HG03064 (cell line): ENCODE data around the gene ATG9A.

ENCODE experiments used
- ATAC-seq: cut with Tn5 transposase; IDR thresholded peaks from one replicate; pipeline ENCODE4 v1.9.1; 2021; ENCODE audit warnings: low read depth; ENCODE audit not compliant: unreplicated experiment

Gene ATG9A

GRCh38 chr2:219223831-219224610, 5.4 kb downstream of the ATG9A start:
- no peak for ATAC-seq

GRCh38 chr2:219221957-219222518, 7.4 kb downstream of the ATG9A start:
- no peak for ATAC-seq

- no peak for ATAC-seq
Observed at GRCh38 chr2:219220652-219221402, 8.6 kb downstream of the ATG9A start.

- ATAC-seq = no peak
Observed at GRCh38 chr2:219219784-219220532, 9.5 kb downstream of the ATG9A start.

GRCh38 chr2:219218732-219219701, 10.4 kb downstream of the ATG9A start, which contains the start of gene ABCB6:
Gene ABCB6, minus strand, starts transcription at chr2:219218958. Its CDS starts 285 bp downstream, at chr2:219218673.
- peak; percentile 72 for ATAC-seq

GRCh38 chr2:219218217-219218731, 11.2 kb downstream of the ATG9A start:
- ATAC-seq = peak; percentile 17

- ATAC-seq = no peak
Observed at GRCh38 chr2:219216535-219216915, 12.9 kb downstream of the ATG9A start.

GRCh38 chr2:219215871-219216534, 13.4 kb downstream of the ATG9A start:
- no peak for ATAC-seq

- ATAC-seq = no peak
Observed at GRCh38 chr2:219214786-219215185, 14.7 kb downstream of the ATG9A start.

- no peak for ATAC-seq
Observed at GRCh38 chr2:219214141-219214540, 15.3 kb downstream of the ATG9A start.

- ATAC-seq = no peak
Observed at GRCh38 chr2:219213486-219214071, 15.9 kb downstream of the ATG9A start.

- ATAC-seq = no peak
Observed at GRCh38 chr2:219213026-219213415, 16.4 kb downstream of the ATG9A start.

GRCh38 chr2:219210886-219211362, 18.5 kb downstream of the ATG9A start:
- no peak for ATAC-seq

GRCh38 chr2:219210196-219210885, 19.1 kb downstream of the ATG9A start:
- ATAC-seq = no peak

GRCh38 chr2:219209236-219210195, 19.9 kb downstream of the ATG9A start:
- ATAC-seq = no peak

- ATAC-seq = no peak
Observed at GRCh38 chr2:219207884-219208740, 21.3 kb downstream of the ATG9A start.
